A673 (cell line): ENCODE data around the gene UGT1A1. TPM values are rescaled to one million over a fixed set of nuclear protein-coding genes. Genes with fewer than 3 reads are reported as not detected.

Experiments used
- Bru-seq: library from RNA; stranded (reverse); fragments of 400-500 nt; gene quantifications from one replicate; lab custom pipeline; 2021; lab: Mats Ljungman, UMichigan
- BruChase-seq, 2 experiments: library from RNA; stranded (reverse); fragments of 400-500 nt; gene quantifications; one replicate each; lab custom pipeline; 2021; lab: Mats Ljungman, UMichigan
- BruUV-seq: library from RNA; stranded (reverse); fragments of 400-500 nt; replicated peaks from 2 replicates; lab custom pipeline; 2021; lab: Mats Ljungman, UMichigan
- CTCF ChIA-PET: fragments of 300-600 bp; sonication (Branson Sonifier 250); formaldehyde crosslinking; loops from one replicate; lab custom pipeline; 2022; ENCODE audit warnings: antibody characterized with exemption; lab: Charles Lee
- POLR2A ChIA-PET: fragments of 300-600 bp; sonication (Branson Sonifier 250); formaldehyde crosslinking; loops from one replicate; lab custom pipeline; 2022; ENCODE audit warnings: antibody characterized with exemption; ENCODE audit not compliant: low non-redundant PET; lab: Charles Lee
- DNase-seq: peaks from one replicate; pipeline ENCODE4 v3.0.0-alpha.2; 2015; ENCODE audit warnings: low spot score
- H3K27ac ChIP-seq: fragments of 200-600 bp; sonication (generic); 2 replicates; pipeline ENCODE4 v1.5.1; 2016; ENCODE audit warnings: mixed run types, low read depth, mild to moderate bottlenecking, mixed read lengths, antibody characterized with exemption, low read length; ENCODE audit not compliant: poor library complexity, severe bottlenecking
- H3K27me3 ChIP-seq: fragments of 200-600 bp; sonication (generic); replicated peaks from 2 replicates; pipeline ENCODE4 v1.6.1; 2017; ENCODE audit warnings: mixed run types, low read depth, mild to moderate bottlenecking, mixed read lengths, antibody characterized with exemption, low read length; ENCODE audit not compliant: insufficient read depth, poor library complexity
- H3K36me3 ChIP-seq: fragments of 200-600 bp; sonication (generic); 2 replicates; pipeline ENCODE4 v1.6.1; 2016; ENCODE audit warnings: mixed run types, mild to moderate bottlenecking, mixed read lengths, antibody characterized with exemption, low read length; ENCODE audit not compliant: insufficient read depth, poor library complexity, severe bottlenecking
- H3K4me1 ChIP-seq: fragments of 200-600 bp; sonication (generic); 2 replicates; pipeline ENCODE4 v1.6.1; 2017; ENCODE audit warnings: mixed run types, mild to moderate bottlenecking, mixed read lengths, antibody characterized with exemption, low read length; ENCODE audit not compliant: insufficient read depth, poor library complexity, severe bottlenecking
- H3K4me3 ChIP-seq: fragments of 200-600 bp; sonication (generic); 2 replicates; pipeline ENCODE4 v1.5.1; 2016; ENCODE audit warnings: low read depth, mixed run types, mild to moderate bottlenecking, mixed read lengths, low read length; ENCODE audit not compliant: poor library complexity, severe bottlenecking
- H3K9me3 ChIP-seq: fragments of 200-600 bp; sonication (generic); 2 replicates; pipeline ENCODE4 v1.6.1; 2016; ENCODE audit warnings: mixed run types, low read depth, mild to moderate bottlenecking, mixed read lengths, antibody characterized with exemption, low read length; ENCODE audit not compliant: poor library complexity, severe bottlenecking
- CTCF ChIP-seq: fragments of 300-800, 200-600 bp; sonication (generic); conservative IDR thresholded peaks from 2 replicates; pipeline ENCODE4 v1.5.1; 2017; ENCODE audit warnings: low read depth, mild to moderate bottlenecking, antibody characterized with exemption, low read length, moderate library complexity, mixed read lengths
- EZH2 ChIP-seq: fragments of 200-600 bp; sonication (generic); IDR thresholded peaks from 2 replicates; pipeline ENCODE4 v1.6.1; 2017; ENCODE audit warnings: borderline replicate concordance, low read depth, mild to moderate bottlenecking, mixed read lengths, antibody characterized with exemption, low read length; ENCODE audit not compliant: poor library complexity, severe bottlenecking
- intact Hi-C: fragments of 100-400 bp; cut with micrococcal nuclease; formaldehyde crosslinking; loops from one replicate; pipeline ENCODE4 v1.10.0; 2022; ENCODE audit not compliant: unreplicated experiment
- long read RNA-seq: library from polyadenylated mRNA; stranded (forward); transcript quantifications from one replicate; pipeline ENCODE4 v2.0.0, GENCODE V29; 2022
- total RNA-seq: library from RNA; stranded (reverse); gene quantifications from 2 replicates; pipeline ENCODE4 v1.2.3, GENCODE V29; 2021

Gene UGT1A1
- not detected in 2 replicates for total RNA-seq
- Bru-seq, nascent RNA = not detected
- BruChase-seq, experiment 1, labeled RNA remaining after a 2-hour chase = not detected
- BruChase-seq, experiment 2, labeled RNA remaining after a 6-hour chase = percentile 23 among the genes with signal in this experiment
- long read RNA-seq = 0 reads

GRCh38 chr2:233760043-233760442 is at the start of gene UGT1A1:
TSS of gene UGT1A1 (plus strand) at chr2:233760270. CDS start at chr2:233760288, 18 bp downstream.
- ChIA-PET CTCF (no interaction called here), POLR2A (no interaction called here)
- intact Hi-C loops = no loop called here
- Histone ChIP-seq H3K27me3 (no peaks in the 10 kb centered on the region), H3K27ac (no peak within 1 kb of the TSS), H3K36me3 (no peaks in the 10 kb centered on the region), H3K4me1 (no peaks in the 10 kb centered on the region), H3K4me3 (no peak within 1 kb of the TSS), H3K9me3 (no peaks in the 10 kb centered on the region)
- DNase-seq = no peak
- TF ChIP-seq CTCF (no peak), EZH2 (no peak)
- BruUV-seq = no TSS peak

- DNase-seq = peak; percentile 90
- CTCF ChIA-PET = interaction anchor here (1.1 kb wide), 1 partner anchor 262 kb away, joined by 4 read pairs; no protein-coding TSS in a partner anchor
- POLR2A ChIA-PET = no interaction called here
- no TSS peak for BruUV-seq
- no peaks in the 10 kb centered on the region for H3K36me3 ChIP-seq
- peaks cover 16% of the 10 kb centered on the region for H3K4me1 ChIP-seq
- no peak for TF ChIP-seq EZH2
- TF ChIP-seq CTCF = peak; percentile 98
- intact Hi-C loops = loop anchor here (1.0 kb wide), 1 partner anchor 262 kb away; no protein-coding TSS in a partner anchor
- no peaks in the 10 kb centered on the region for H3K27me3 ChIP-seq
- no peaks in the 10 kb centered on the region for H3K9me3 ChIP-seq
- H3K27ac ChIP-seq = no peak overlapping the region
- no peak overlapping the region for H3K4me3 ChIP-seq
Measured at GRCh38 chr2:233711312-233712008, 48.6 kb upstream of the UGT1A1 start.

GRCh38 chr2:233712611-233713261 is 47.3 kb upstream of the UGT1A1 start, which contains the start of gene UGT1A5:
TSS of gene UGT1A5 (plus strand) at chr2:233712907. CDS start at chr2:233712992, 85 bp downstream.
- intact Hi-C loops = no loop called here
- BruUV-seq = no TSS peak
- no peak for DNase-seq
- H3K27ac ChIP-seq = no peak within 1 kb of the TSS
- H3K4me1 ChIP-seq = peaks cover 16% of the 10 kb centered on the region
- no peaks in the 10 kb centered on the region for H3K27me3 ChIP-seq
- H3K4me3 ChIP-seq = no peak within 1 kb of the TSS
- ChIA-PET CTCF (interaction anchor here (1.1 kb wide), 1 partner anchor 264 kb away, joined by 4 read pairs; no protein-coding TSS in a partner anchor), POLR2A (no interaction called here)
- TF ChIP-seq CTCF (no peak), EZH2 (no peak)
- no peaks in the 10 kb centered on the region for H3K9me3 ChIP-seq
- H3K36me3 ChIP-seq = no peaks in the 10 kb centered on the region
